Colonic mucosa (tissue), 4 donors: Measurements from ENCODE around the gene PKP3. TPM values are rescaled to one million over a fixed set of nuclear protein-coding genes. Genes with fewer than 3 reads are reported as not detected.

ENCODE experiments used
- DNase-seq: peaks from one replicate; pipeline ENCODE4 v3.0.0-alpha.2; 2020
- H3K27ac ChIP-seq: fragments of 200-600 bp; one replicate; pipeline ENCODE4 v1.8.0; 2021
- H3K27me3 ChIP-seq: fragments of 200-600 bp; one replicate; pipeline ENCODE4 v1.8.0; 2021
- H3K36me3 ChIP-seq: fragments of 200-600 bp; one replicate; pipeline ENCODE4 v1.8.0; 2021
- H3K4me1 ChIP-seq: fragments of 200-600 bp; one replicate; pipeline ENCODE4 v1.8.0; 2021; ENCODE audit warnings: mild to moderate bottlenecking
- H3K4me3 ChIP-seq: fragments of 200-600 bp; one replicate; pipeline ENCODE4 v1.8.0; 2021
- H3K9ac ChIP-seq, 2 donors: one replicate each; pipeline ENCODE4 v1.7.0; 2013; ENCODE audit warnings: control low read depth in 2 of 2, low read depth in 2 of 2, low read length in 2 of 2
- H3K9me3 ChIP-seq: fragments of 200-600 bp; one replicate; pipeline ENCODE4 v1.8.0; 2021
- intact Hi-C: fragments of 100-400 bp; cut with DNase I; formaldehyde crosslinking; loops from one replicate; pipeline ENCODE4 v1.14.1; 2022
- total RNA-seq, 2 donors: library from RNA; stranded (reverse); fragmentation: NEBNext Ultra II Directional in 1 of 2; extraction: Animal tissue kit (Norgen Biotek cat#: 25700) in 1 of 2; gene quantifications; one replicate each; pipeline ENCODE4 v1.2.1, GENCODE V29; 2021
- TF ChIP-seq, protein P1 (sequence below): fragments of 200-600 bp; IDR thresholded peaks from one replicate; pipeline ENCODE4 v1.8.0; 2022; ENCODE audit warnings: antibody characterized with exemption, mild to moderate bottlenecking
- donor health status: healthy.
- donor health status: DM: no; HTN: no; CAD: no.
- donor health status: DM: no; HTN: no; CAD: no.

The PKP3 gene
- total RNA-seq, 2 donors from 2014 or later: 167 to 247 TPM

DNA sequence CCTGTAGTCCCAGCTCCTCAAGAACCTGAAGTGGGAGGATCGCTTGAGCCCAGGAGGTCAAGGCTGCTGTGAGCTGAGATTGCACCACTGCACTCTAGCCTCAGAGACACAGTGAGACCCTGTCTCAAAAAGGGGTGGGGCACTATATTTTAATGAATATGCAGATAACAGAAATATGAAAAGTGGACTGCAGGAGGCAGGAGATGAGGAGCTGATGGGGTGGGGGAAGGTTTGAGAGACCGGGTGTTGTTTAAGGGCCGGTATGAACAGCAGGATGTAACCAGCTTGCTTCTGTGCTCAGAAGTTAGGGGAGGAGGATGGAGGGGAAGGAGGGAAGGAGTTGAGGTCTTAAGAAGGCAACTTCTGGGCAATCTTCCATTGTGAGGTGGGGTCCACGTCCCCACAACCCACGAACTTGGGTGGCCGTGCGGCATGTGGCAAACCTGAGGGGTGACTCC lies 26.0 kb upstream of the PKP3 start:
- H3K27me3 ChIP-seq: peaks cover 22% of the 10 kb centered on the region
- H3K9ac ChIP-seq: no peak overlapping the region
- no peaks in the 10 kb centered on the region for H3K36me3 ChIP-seq
- H3K27ac ChIP-seq: no peak overlapping the region
- no peaks in the 10 kb centered on the region for H3K4me1 ChIP-seq
- no peak for DNase-seq
- no peaks in the 10 kb centered on the region for H3K9me3 ChIP-seq
- intact Hi-C loops: no loop called here
- TF ChIP-seq, protein P1, sequence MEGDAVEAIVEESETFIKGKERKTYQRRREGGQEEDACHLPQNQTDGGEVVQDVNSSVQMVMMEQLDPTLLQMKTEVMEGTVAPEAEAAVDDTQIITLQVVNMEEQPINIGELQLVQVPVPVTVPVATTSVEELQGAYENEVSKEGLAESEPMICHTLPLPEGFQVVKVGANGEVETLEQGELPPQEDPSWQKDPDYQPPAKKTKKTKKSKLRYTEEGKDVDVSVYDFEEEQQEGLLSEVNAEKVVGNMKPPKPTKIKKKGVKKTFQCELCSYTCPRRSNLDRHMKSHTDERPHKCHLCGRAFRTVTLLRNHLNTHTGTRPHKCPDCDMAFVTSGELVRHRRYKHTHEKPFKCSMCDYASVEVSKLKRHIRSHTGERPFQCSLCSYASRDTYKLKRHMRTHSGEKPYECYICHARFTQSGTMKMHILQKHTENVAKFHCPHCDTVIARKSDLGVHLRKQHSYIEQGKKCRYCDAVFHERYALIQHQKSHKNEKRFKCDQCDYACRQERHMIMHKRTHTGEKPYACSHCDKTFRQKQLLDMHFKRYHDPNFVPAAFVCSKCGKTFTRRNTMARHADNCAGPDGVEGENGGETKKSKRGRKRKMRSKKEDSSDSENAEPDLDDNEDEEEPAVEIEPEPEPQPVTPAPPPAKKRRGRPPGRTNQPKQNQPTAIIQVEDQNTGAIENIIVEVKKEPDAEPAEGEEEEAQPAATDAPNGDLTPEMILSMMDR: no peak
- no peak overlapping the region for H3K4me3 ChIP-seq

DNA sequence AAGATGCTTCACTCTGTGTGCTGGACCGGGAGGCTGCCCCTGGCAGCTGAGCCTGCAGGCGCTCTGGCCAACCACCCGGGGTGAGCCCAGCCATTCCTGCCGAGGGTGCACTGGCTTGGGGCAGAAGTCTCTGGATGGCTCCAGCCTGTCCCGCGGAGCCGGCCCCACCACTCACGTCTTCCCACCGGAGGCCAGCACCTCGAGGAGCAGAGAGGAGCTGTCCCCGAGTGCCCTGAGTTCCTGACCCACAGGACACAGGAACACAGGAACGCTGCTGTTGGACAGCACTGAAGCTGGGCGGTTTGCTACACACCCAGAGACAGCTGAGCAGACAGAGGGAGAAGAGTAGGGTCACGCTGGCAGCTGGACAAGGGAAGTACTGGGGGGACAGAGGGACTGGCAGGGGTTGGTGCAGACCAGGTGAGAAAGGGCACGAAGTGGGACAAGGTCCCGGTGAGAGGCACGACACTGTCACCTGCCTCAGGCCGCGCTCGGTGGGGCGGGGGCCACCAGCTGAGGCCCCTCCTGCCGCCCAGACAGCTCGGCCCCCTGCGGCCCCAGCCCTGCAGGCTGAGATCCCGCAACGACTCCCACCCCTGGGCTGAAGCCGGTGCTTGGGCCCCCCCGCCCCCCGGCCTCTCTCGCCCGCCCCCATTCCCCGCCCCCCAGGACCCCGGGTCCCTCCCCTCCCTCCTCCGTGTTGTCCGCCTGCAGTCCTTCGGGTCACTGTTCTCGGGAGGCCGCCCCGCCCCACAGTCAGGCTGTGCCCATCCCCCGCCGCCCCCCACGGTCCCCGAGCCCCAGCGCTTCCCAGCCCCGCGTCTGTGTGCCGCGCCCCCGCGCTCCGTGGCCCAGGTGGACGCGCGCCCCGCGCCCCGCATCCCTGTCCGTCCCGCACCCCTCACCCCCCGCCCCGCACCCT lies 25.3 kb upstream of the PKP3 start:
- intact Hi-C loops: no loop called here
- no peak for DNase-seq
- H3K9me3 ChIP-seq: no peaks in the 10 kb centered on the region
- H3K27me3 ChIP-seq: peaks cover 22% of the 10 kb centered on the region
- no peak overlapping the region for H3K4me3 ChIP-seq
- no peaks in the 10 kb centered on the region for H3K36me3 ChIP-seq
- H3K4me1 ChIP-seq: no peaks in the 10 kb centered on the region
- H3K27ac ChIP-seq: no peak overlapping the region
- no peak overlapping the region for H3K9ac ChIP-seq
- TF ChIP-seq, protein P1: no peak

DNA sequence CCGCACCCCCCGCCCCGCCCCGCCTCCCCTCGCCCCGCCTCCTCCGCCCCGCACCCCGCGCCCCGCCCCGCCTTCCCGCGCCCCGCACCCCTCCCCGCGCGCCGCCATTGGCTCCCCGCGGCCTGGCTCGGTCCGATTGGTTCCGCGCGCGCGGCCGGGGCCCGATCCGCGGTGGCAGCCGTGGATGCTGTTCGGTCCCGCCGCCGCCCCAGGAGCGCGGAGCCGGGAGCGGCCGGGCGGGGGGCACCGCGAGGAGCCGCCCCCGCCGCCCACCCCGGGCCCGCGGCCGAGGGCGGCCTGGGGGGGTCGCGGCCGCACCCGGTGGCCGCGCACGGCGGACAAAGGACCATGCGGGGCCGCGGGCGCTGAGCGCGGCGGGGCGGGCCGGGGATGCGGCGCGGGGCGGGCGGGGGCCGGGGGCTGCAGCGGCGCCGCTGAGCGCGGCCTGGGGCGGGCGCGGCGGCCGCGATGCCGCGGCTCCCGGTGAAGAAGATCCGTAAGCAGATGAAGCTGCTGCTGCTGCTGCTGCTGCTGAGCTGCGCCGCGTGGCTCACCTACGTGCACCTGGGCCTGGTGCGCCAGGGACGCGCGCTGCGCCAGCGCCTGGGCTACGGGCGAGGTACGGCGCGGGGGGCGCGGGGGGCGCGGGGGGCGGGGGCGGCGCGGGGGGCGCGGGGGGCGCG lies 24.5 kb upstream of the PKP3 start, which contains the start of gene B4GALNT4:
TSS of gene B4GALNT4 (plus strand) at position 164 of the 683 bp plus-strand sequence. CDS start at position 469, 305 bp downstream.
- Histone ChIP-seq H3K4me1 (no peaks in the 10 kb centered on the region), H3K36me3 (no peaks in the 10 kb centered on the region), H3K27me3 (peaks cover 22% of the 10 kb centered on the region), H3K9me3 (no peaks in the 10 kb centered on the region), H3K9ac (no peak within 1 kb of the TSS), H3K27ac (no peak within 1 kb of the TSS), H3K4me3 (no peak within 1 kb of the TSS)
- no peak for DNase-seq
- TF ChIP-seq, protein P1: no peak
- intact Hi-C loops: no loop called here

DNA sequence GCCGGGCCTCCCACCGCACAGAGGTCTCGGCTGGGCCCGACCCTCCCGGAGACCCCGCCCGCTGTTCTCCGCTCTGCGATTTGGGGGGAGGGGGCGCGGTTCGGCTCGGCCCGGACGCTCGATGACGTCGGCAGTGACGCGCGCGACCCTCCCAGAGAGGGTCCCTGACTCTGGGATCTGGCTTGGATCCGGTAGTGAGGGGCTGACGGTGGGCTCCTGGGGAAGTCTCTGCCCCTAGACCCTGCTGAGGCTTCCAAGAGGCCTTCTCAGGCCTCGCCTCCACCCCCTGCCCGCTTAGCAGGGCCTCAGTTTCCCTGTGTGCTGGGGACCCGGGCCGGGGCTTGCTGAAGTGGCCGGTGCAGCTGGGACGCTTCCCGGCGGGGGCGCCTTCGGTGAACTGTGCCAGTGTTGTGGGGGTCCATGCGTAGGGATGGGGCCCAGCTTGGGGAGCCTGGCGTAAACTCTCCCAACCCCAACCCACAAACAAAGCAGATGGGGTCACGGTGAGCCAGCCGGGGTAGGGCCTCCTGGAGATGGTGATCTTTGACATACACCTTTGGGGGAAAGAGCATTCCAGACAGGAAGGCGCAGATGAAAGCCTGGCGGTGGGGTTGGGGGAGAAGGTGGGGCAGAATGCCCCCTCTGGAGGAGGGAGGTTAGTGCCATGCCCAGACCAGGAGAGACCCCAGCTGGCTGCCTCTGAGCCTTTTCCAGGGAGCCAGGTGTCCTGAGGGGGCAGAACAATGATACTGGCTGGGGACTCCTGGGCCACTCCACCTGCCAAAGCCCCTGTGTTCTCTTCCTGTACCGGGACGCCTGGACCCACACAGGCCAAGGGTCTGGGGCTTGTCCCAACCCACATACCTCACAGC lies 23.7 kb upstream of the PKP3 start:
- peaks cover 22% of the 10 kb centered on the region for H3K27me3 ChIP-seq
- TF ChIP-seq, protein P1: no peak
- H3K9ac ChIP-seq: no peak overlapping the region
- H3K27ac ChIP-seq: no peak overlapping the region
- intact Hi-C loops: no loop called here
- no peaks in the 10 kb centered on the region for H3K36me3 ChIP-seq
- no peaks in the 10 kb centered on the region for H3K9me3 ChIP-seq
- no peak overlapping the region for H3K4me3 ChIP-seq
- no peak for DNase-seq
- H3K4me1 ChIP-seq: no peaks in the 10 kb centered on the region

DNA sequence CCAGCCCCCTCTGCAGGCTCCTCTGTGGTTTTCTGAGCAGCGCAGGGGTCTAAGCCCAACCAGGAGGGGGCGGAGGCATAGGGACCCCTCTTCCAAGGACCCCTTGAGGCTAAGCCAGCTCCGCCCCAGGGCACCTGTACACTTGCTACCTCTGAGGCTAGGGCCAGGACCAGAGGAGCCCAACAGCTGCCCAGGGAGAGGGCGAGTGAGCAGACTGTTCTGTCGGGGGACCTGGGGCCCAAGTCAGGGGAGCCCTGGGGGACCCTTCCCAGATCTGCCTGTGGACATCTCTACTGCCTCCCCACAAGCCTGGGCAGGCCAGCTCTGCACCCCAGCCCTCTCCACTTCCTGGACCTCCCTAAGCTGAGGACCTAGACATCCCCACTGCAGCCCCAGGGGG lies 23.0 kb upstream of the PKP3 start:
- Histone ChIP-seq H3K4me1 (no peaks in the 10 kb centered on the region), H3K4me3 (no peak overlapping the region), H3K36me3 (no peaks in the 10 kb centered on the region), H3K9ac (no peak overlapping the region), H3K27ac (no peak overlapping the region), H3K27me3 (peaks cover 22% of the 10 kb centered on the region), H3K9me3 (no peaks in the 10 kb centered on the region)
- TF ChIP-seq, protein P1: no peak
- no peak for DNase-seq
- intact Hi-C loops: no loop called here
